GM13977 (cell line): ENCODE results near the gene FAM170B.

Experiments
- DNase-seq: peaks from one replicate; pipeline ENCODE4 v3.0.0; 2012; ENCODE audit warnings: low spot score
- in situ Hi-C: fragments of 300-500 bp; cut with MboI; formaldehyde crosslinking; loops from one replicate; pipeline ENCODE4 v1.12.0; 2022; ENCODE audit warnings: low sequenced_read_pairs, low pct_unique_long_range_greater_than_20kb, mixed read lengths, inconsistent platforms; ENCODE audit not compliant: unreplicated experiment
- TF ChIP-seq, protein P1 (sequence below): IDR thresholded peaks from 2 replicates; pipeline ENCODE4 v1.5.1; 2012; ENCODE audit warnings: mild to moderate bottlenecking, control low read depth; ENCODE audit not compliant: insufficient read depth; ENCODE audit errors: extremely low read depth, missing control alignments

Gene FAM170B

DNA sequence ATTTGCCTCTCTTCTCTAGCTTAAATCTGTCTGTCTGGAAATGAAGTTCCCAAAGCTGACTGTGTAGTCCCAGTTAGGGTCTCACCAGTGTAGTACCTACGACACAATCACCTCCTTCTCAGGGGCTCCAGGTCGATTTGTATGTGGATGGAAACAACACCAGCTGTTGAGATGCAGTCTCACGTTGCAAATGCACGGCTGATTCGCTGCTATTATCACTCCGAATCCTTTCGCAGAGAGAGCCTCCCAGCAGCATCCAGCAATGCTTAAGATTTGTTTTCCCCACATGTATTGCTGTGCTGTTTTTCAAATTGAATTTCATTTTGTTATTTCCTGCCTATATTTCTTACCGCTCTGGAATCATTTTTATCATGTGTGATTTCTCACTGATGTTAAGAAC is 34.8 kb downstream of the FAM170B start:
- TF ChIP-seq, protein P1, sequence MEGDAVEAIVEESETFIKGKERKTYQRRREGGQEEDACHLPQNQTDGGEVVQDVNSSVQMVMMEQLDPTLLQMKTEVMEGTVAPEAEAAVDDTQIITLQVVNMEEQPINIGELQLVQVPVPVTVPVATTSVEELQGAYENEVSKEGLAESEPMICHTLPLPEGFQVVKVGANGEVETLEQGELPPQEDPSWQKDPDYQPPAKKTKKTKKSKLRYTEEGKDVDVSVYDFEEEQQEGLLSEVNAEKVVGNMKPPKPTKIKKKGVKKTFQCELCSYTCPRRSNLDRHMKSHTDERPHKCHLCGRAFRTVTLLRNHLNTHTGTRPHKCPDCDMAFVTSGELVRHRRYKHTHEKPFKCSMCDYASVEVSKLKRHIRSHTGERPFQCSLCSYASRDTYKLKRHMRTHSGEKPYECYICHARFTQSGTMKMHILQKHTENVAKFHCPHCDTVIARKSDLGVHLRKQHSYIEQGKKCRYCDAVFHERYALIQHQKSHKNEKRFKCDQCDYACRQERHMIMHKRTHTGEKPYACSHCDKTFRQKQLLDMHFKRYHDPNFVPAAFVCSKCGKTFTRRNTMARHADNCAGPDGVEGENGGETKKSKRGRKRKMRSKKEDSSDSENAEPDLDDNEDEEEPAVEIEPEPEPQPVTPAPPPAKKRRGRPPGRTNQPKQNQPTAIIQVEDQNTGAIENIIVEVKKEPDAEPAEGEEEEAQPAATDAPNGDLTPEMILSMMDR, result no peak
- no peak for DNase-seq
- in situ Hi-C loops, result no loop called here

DNA sequence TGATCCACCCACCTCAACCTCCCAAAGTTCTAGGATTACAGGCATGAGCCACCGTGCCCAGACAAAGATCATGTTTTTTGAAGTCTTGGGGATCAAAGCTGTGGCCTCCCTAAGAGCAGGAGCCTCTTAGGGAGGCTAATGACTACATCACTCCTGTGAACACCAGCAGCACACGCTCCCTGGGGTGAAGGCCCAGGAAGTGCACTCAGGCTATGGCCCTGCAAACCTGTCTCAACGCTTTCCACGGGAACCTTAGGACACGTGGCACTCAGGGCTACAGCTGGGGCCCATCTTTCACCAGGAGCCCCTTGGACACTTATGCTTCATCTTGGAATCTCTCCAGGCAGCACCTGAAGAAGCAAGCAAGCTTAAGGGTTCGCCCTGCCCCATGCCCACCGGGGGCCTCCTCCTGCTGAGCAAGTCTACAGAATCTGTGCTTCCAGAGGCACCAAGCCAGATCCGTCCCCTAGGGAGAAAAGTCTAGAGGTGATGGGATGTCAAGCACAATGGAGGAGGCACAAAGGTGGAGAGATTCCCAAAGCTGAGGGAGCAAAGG is 36.9 kb downstream of the FAM170B start:
- DNase-seq, result no peak
- TF ChIP-seq, protein P1, result no peak
- in situ Hi-C loops, result no loop called here

DNA sequence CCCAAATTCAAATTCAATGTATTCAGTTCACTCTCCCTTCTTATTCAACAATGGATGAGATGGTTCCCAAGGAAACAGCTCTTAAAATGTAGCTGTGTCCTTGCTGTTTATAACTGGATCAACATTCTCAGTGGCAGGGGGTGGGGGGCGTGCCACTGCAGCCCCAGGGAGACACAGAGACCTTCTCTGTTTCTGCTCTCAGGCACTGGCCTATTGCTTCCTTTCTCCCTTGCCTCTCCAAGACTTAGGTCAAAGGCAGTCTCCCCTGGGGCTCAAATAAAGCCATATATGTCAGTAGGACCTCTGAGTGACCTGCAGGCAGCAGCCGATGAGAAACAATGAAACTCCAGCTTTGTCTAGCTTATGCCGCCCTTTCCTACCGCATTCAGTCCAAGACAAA is 39.2 kb downstream of the FAM170B start:
- in situ Hi-C loops, result no loop called here
- TF ChIP-seq, protein P1, result no peak
- DNase-seq, result no peak

DNA sequence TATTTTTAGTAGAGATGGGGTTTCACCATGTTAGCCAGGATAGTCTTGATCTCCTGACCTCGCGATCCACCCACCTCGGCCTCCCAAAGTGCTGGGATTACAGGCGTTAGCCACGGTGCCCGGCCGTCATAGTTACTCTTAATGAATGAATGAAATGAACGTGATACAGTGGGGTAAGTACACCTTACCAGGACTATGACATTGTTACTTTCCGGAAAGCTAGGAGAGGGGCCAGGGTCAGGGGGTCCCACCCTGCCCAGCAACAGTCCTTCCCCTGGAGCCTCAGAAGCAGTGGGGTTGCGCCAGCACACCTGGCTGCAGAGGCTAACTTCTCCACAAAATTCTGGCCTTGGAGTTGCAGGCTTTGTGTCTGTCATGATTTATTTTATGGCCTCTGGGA is 39.9 kb downstream of the FAM170B start:
- TF ChIP-seq, protein P1, result no peak
- in situ Hi-C loops, result no loop called here
- DNase-seq, result no peak

DNA sequence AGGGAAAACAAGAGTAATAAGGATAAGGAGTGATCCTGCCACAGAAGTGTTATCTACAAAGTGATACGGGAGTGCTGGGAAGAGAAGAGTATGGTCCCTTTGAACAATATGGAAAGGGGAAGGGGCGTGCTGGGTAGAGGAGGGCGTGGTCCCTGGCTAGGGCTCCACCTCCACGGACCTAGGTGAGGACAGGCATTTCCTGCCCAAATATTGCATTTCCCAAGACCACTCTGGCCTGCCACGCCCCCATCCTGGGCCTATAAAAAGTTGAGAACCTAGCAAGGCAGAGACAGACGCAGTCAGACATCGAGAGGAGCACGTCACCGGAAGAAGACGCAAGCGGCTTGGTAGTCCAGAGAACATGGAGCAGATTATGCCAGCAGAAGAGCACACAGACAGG is 41.3 kb downstream of the FAM170B start:
- no peak for DNase-seq
- TF ChIP-seq, protein P1, result no peak
- in situ Hi-C loops, result no loop called here

DNA sequence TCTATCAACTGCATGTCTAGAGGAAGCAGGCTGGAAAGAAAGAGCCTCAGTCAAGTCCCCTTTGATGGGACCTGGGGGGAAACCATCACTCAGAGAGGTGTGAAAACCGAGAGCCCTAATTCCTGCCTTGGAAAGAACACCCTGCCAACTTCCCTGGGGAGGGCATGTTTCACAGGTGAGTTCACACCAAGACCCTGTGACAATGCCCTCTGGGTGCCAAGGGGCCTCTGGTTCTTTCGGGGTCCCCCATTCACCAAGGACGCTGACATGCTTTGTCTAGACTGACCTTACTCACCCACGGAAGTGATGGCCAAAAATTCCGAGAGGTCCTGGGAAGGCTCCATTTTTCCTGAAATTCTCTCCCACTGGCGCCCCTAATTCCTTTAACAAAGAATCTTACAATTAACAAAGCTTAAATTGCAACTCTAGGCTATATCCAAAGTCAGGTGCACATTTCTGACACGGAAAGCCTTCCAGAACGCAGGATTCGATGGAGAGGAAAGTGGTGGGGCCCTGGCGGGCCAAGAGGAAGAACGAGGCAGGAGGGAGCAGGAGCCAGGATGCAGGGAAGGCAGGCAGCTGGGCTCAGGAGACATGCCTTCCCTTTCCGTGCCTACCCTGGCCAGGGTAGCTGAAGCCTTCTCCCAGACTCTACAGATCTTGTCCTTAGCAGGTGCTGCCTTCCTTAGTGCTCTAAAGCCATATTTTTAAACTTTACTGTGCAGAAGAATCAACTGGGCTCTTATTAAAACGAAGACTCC is 42.2 kb downstream of the FAM170B start:
- TF ChIP-seq, protein P1, result no peak
- in situ Hi-C loops, result no loop called here
- DNase-seq, result no peak
